Stimulated activated CD8-positive, alpha-beta memory T cell treated with anti-CD3 and anti-CD28 coated beads, Interleukin-15, amount 100 ng/mL, for 1 hour (primary cell): Measurements from ENCODE around the gene CD151.

Experiments
- DNase-seq: peaks from one replicate; pipeline ENCODE4 v3.0.0-alpha.2; 2020; ENCODE audit warnings: low read depth

Gene CD151

DNA sequence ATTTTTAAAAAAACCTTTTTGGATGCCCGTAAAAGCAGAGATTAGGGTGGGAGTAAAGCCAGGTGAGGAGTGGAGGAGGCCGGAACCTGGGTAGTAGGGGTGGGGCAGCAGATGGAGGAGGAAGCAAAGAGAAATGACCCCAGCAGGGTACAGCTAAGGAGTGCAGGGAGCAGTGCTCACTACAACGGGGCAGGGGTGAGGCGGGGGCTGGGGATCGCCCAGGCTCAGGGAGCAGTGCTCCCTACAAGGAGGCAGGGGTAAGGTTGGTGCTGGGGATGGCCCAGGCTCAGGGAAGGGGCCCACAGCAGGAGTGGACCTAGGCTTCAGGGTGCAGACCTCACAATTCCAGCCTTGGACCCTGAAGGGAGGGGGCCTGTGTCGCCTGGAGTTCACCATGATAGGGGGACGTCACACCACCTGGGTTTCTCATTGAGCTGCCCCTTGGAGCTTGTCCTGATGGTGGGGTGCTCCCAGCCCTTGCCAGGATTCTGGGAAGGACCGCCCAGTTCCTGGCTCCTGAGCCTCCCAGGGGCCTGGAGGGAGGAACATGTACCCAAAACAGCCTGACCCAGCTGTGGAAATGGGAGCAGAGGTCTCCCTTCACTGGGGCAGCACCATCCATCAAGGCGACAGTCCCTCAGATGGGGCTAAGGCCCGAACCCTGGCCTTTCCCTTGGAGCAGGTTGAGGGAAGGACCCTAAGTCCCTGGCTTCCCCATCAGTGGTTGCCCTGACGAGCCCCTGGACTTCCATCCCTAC, 16.9 kb upstream of the CD151 start:
- no peak for DNase-seq

DNA sequence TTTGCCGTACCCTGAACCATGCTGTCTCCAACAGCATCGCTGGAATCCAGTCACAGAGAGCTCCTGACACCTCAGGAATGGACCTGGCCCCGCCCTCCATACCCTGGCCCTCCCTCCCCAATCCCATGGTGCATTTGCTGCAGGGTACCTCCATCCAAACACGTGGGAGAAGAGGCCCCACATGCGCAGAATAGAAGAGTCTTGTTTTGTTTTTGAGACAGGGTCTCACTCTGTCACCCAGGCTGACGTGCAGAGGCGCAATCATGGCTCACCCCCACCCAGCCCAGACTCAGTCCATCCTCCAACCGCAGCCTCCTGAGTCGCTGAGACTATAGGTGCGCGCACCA, 16.3 kb upstream of the CD151 start:
- no peak for DNase-seq

DNA sequence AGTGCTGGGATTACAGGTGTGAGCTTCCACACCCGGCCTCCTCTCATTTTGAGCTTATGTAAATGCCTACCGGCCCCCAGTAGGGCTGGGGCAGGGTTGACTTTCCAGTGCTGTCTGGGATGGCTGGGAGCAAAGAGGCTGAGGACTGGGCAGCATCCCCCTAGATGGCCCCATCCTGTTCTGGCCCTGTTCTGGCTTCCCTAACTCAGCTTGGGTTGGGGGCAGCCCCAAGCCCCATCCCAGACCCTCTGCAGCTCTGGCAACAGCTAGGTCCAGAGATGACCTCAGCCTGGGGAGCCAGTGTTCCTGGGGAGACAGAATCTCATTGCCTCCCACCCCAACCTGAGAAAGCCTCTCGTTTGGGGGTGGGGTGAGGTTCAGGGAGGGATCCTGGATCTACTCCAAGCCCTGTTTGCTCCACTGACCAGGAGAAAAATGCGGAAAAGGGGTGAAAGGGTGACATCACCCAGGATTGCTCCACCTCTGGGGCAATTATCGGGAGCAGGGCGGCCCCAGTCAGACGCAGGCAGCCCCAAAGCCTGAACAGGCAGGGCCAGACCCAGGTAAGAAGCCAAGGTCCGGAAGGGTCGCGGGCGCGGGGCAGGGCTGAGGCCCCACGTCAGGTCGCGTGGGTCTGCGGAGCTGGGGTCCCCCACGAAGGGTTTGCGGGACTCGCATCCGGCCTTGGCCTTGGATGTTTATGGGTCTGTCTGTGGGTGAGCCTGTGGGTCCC, 14.2 kb upstream of the CD151 start, which contains the start of gene PNPLA2:
PNPLA2 (plus strand) TSS at position 519 of the 733 bp plus-strand sequence. CDS start 805 bp downstream, outside the sequence.
- DNase-seq = no peak

DNA sequence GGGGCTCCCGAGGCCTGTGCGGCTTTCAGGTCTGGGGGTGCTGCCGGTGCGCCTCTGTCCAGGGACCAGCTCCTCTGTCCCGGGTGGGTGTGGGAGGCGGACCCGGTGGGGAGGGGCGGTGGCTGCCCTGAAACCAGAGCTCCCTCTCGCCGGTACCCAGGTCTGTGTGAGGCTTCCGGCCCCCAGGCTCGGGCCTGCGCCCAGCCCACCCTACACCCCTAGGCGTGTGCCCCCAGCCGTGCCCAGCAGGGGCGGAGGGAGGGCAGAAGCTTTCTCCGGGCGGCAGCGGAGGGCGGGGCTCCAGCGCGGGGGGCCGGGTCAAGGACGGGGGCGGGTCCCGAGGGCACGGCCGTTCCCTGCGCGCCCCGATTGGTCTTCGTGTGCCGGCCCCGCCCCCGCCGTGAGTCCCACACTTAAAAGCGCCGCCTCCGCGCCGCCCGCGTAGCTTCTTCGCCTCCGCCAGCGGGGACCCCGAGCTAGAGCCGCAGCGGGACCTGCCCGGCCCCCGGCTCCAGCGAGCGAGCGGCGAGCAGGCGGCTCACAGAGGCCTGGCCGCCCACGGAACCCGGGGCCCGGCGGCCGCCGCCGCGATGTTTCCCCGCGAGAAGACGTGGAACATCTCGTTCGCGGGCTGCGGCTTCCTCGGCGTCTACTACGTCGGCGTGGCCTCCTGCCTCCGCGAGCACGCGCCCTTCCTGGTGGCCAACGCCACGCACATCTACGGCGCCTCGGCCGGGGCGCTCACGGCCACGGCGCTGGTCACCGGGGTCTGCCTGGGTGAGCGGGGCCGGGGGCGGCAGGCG, 13.4 kb upstream of the CD151 start:
- peak; percentile 89 for DNase-seq

DNA sequence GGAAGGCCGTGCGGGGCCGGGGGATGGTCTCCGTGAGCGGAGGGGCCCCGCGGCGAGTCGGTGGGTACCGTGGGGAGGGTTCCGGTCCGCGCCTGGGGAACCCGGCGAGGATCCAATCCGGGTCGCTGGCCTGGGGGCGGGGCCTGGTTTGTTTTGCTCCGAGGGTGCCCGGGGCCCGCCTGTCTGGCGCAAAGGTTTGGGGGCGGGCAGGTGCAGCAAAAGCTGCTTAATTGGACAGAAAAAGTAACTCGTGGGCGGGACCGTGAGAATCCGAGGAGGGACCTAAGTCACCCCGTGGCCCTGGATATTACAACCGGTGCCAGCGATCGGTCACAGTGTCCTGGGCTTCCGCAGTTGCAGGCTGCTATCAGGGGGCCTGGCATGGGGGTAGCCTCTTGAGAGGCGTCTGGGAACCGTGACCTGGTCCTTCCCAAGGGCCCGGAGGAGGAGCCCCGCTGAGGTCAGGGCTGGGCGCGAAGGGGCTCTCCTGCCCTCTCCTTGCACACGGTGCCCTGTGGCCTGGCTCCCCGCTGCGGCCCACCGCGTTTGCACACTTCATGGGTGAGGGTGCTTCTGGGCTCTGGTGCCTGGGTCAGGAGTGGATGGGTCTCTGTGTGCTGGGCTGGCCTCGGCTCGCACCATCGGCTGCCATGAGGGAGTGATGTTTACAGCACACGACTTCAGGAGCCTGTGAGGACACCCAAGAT, 12.7 kb upstream of the CD151 start:
- DNase-seq = peak; percentile 88

DNA sequence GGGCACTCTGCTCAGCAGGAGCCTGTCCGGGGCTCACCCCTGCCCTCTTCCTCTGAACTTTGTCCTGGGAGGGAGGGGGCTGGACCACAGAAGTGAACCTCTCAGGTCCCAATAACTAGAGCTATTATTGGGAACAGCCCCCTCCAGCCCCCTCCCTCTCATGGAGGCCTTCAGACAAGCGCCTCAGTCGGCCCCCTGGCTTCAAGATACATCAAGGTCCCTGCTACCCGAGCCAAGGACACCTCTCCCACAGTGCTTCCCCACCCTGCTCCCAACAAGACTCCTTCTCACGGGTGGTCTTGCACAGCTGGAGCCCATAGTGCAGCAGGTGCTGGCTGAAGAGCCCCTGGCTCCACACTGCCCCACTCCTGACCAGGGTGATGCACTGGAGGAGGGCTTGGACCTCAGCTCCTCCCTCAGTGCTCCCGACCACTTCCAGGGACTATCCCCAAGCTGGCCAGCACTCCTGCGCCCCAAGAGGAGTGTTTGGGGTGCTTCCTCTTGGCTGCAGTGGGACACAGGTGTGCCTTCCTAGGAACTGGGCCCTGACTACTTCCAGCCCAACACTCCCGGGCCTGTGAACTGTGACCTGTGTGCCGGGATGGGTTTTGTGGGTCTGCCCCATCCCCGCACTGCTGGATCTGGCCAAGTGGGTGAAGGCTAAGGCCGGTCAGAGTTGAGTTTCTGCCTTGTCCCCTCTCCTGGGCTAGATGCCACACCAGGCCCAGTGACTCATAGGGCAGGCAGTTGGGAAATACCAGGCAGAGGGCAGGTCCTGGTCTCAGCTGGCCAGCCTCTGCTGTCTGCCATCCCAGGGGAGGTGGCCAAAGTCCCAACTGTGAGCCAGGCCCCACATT, 11.9 kb upstream of the CD151 start:
- DNase-seq = no peak

DNA sequence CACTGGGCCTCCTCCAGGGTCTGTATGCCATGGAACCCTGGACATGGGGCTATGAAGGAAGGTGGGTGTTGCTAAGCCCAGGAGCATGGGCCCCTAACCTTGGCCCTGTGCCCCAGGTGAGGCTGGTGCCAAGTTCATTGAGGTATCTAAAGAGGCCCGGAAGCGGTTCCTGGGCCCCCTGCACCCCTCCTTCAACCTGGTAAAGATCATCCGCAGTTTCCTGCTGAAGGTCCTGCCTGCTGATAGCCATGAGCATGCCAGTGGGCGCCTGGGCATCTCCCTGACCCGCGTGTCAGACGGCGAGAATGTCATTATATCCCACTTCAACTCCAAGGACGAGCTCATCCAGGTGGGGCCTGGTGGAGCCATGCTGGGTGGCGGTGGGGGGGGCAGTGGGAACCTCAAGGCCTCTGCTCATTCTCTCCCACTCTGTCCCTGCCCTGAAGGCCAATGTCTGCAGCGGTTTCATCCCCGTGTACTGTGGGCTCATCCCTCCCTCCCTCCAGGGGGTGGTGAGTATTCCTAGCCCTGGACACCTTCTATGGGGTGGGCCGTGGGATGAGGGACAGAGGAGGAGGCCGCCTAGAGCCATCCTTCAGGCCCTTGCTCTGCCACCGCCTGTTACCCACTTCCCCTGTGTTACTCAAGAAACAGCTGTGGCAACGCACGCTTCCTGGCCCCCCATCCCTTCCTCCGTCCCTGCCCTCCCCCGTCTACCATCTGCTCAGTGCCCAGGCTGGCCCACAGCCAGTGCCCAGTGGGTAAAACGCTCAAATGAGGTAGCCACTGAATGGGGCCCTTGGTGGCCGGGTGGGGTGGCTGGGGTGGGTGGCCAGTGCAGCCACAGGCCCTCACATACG, 11.0 kb upstream of the CD151 start:
- DNase-seq = no peak

DNA sequence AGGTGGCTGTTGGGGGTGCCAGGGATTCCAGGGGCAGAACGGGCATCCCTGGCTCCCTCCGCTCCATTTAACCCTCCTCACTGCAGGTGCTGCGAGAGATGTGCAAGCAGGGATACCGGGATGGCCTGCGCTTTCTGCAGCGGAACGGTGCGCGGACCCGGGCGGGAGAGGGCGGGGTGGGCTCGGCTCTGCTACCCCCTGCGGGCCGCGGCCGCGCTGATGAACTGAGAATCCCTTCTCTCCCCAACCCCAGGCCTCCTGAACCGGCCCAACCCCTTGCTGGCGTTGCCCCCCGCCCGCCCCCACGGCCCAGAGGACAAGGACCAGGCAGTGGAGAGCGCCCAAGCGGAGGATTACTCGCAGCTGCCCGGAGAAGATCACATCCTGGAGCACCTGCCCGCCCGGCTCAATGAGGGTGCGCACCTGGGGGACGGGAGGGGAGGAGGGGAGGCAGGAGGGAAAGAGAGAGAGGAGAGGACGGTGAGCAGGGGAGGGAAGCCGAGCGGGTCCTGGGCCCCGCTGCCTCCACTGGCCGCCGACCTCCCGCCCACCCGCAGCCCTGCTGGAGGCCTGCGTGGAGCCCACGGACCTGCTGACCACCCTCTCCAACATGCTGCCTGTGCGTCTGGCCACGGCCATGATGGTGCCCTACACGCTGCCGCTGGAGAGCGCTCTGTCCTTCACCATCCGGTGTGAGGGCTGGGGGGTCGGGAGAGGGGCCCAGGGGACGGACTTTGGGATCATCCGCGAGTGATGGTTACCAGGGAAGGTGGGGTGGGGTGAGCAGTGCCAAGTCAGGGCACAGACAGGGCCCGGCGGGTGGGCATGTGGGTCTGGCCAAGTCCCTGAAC, 9.1 kb upstream of the CD151 start:
- no peak for DNase-seq

DNA sequence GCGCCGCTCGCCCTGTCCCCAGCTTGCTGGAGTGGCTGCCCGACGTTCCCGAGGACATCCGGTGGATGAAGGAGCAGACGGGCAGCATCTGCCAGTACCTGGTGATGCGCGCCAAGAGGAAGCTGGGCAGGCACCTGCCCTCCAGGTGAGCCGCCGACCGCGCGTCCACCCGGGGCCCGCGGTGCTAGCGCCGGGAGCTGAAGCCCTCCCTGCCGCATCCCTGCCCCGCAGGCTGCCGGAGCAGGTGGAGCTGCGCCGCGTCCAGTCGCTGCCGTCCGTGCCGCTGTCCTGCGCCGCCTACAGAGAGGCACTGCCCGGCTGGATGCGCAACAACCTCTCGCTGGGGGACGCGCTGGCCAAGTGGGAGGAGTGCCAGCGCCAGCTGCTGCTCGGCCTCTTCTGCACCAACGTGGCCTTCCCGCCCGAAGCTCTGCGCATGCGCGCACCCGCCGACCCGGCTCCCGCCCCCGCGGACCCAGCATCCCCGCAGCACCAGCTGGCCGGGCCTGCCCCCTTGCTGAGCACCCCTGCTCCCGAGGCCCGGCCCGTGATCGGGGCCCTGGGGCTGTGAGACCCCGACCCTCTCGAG, 8.4 kb upstream of the CD151 start:
- DNase-seq = no peak

DNA sequence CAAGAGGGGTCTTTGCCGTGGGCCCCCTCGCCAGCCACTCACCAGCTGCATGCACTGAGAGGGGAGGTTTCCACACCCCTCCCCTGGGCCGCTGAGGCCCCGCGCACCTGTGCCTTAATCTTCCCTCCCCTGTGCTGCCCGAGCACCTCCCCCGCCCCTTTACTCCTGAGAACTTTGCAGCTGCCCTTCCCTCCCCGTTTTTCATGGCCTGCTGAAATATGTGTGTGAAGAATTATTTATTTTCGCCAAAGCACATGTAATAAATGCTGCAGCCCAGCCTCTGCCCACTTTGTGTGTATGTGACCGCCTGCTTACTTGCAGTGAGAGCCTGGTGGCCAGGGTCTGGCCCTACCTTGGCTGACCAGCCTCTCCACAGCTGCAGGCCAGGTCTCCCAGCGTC, 7.8 kb upstream of the CD151 start:
- no peak for DNase-seq

DNA sequence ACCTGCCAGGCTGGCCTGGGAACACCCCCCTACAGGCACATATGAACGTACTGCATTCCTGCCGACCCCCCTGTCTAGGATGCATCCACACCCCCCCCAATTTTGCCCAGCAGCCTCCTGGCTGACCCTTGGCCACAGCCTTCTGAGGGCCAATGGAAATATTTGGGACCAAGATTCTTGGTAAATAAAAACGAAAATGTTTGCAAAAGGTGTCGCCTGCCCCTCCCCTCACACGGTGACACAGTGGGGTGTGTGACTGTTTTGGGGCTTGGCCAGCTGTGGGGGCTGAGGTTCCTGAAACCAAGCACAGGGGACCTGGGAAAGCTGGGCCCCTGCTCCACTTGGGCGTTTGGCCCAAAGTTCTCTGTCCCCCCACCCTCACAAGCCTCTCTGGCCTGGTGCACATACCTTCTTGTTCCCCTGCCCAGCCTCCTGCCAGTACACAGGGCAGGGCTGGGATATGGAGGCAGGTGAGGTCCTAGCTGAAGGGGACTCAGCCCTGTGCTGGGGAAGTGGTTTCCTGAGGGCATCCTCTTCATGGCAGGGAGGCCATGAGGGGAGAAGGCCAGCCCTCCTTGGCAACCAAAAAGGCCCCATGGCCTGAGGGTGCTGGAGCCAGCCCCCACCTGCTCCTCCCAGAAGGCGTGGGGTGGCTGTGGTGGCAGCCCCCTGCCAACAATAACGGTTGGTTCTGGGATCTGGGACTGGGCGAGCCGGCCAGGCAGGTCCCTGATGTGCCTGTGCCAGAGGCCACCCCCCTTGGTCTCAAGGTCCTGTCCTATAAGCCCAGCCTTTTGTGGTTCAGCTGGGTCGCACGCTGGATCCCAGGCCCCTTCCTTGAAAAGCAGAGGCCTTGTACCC, 7.2 kb upstream of the CD151 start:
- DNase-seq = no peak

DNA sequence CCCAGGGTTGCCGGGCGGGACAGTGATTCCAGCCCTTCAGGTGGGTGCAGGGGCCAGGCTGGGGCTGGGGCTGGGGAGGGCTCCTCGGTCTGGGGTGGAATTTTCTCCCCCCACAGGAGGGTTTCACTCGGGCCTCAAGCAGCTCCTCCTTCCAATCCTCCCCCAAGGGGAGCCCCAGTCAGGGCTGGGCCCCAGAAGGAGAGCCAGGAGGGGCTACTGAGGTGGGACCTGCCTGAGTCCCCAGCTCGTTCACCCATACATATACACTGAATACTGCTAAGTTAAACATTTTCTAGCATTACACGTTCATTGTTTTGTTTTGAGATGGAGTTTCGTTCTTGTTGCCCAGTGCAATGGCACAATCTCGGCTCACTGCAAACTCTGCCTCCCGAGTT, 6.5 kb upstream of the CD151 start:
- DNase-seq = no peak

DNA sequence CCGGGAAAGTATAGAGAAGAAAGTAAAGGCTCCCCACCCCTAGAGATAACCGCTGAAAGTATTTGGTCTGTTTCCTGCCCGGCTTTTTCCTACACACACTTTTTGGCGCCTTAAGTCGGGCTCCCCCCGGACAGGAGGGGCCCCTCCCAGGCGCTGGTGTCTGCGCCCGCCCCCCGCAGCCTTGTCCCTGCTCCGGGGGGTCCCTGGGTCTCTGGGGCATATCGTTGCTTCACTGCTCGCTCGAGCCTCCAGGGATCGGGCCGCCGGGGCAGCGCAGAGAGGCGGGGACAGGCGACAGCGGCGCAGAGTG, 6.0 kb upstream of the CD151 start:
- DNase-seq = no peak

DNA sequence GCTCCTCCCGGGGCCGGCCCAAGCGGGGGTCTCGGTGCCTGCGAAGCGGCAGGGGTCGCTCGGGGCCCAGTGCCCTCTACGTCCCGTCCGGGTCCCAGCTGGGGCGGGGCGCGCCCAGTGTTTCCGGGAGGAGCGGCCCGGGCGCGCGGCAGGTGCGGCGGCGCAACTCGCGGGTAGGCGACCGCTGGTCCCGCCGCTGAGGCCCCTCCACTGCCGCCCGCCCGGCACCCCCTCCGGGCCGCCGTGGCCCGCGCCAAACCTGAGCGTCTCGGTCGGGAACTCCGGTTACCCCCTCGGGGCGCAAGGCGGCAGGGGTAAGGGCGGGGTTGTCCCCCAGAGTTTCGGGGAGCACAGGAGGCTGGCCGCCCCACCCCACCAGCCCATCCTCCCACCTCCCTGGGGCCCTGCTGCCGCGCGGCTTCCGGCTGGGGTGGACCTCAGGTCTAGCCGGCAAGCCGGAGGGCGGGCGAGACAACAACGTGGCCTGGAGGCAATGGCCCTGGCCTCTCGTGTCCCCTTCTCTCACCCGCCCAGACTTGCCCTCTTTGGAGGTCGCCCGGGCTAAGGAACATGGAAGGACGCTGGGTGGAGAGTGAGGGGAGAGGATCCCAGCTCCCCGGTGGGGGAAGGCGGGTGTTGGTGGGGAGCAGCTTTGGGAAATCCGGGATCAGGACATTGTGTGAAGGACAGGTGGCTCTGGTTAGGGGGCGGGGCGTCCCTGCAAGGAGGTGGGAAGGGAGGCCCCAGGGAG, 5.4 kb upstream of the CD151 start:
- no peak for DNase-seq

DNA sequence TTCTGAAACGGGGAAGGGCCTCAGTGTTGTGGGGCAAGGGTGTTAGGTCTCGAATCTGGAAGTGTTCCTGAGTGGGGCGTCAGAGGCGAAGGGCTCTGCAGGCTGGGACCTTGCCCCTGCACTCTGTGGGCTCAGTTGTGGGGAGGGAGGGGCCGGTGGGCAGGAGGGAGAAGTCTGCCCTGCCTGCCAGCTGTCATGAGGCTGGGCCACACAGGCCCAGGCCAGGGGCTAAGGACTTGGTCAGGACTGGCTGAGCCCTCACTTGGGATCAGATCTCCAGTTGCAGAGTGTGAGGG, 4.9 kb upstream of the CD151 start, which contains the start of gene CRACR2B:
CRACR2B (plus strand) TSS at position 23 of the 296 bp plus-strand sequence. CDS start 689 bp downstream, outside the sequence.
- no peak for DNase-seq

DNA sequence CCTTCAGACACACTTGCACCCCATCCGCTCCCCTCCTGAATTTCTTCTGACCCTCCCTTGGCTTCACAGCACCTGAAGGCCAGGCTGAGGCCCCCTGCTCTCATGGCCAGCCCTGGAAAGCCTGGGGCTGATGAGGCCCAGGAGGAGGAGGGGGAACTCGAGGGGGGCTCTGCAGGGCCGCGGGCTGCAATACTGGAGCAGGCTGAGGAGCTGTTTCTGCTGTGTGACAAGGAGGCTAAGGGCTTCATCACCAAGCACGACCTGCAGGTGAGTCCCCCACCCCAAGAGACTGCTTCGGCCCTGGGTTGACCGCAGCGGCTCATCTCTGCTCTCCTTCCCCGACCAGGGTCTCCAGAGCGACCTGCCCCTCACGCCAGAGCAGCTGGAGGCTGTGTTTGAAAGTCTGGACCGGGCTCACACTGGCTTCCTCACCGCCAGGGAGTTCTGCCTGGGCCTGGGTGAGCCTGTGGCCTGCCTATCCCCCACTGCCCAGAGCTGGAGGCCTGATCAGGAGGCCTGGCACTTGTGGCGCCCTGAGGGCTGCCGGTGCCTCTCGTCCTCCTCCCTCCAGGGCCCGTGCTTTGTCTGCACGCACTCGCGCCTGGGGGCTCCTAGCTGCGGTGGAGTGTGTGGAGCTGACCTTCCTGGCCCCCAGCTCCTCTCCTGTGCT, 4.1 kb upstream of the CD151 start:
- DNase-seq = no peak
